Measurements from ENCODE around the gene PLPP4.

GRCh38 chr10:120628197-120628596, 171.2 kb downstream of the PLPP4 start:
- TF ChIP-seq POLR2A (IDR thresholded peaks at IDR 0.05) (no peak), EP300 (IDR thresholded peaks at IDR 0.05) (no peak), CTCF (IDR thresholded peaks at IDR 0.05) (no peak), POLR2AphosphoS5 (IDR thresholded peaks at IDR 0.05) (no peak)

Data from upper lobe of left lung (tissue), 4 donors.